HG03520 (cell line): ENCODE results near the gene LAMA3.
A peak's percentile ranks its signal among the peaks of the same experiment; 100 is the strongest.

ENCODE experiments used
- ATAC-seq: cut with Tn5 transposase; IDR thresholded peaks from one replicate; pipeline ENCODE4 v1.9.1; 2021; ENCODE audit warnings: mild to moderate bottlenecking, moderate library complexity; ENCODE audit not compliant: unreplicated experiment

Gene LAMA3

DNA sequence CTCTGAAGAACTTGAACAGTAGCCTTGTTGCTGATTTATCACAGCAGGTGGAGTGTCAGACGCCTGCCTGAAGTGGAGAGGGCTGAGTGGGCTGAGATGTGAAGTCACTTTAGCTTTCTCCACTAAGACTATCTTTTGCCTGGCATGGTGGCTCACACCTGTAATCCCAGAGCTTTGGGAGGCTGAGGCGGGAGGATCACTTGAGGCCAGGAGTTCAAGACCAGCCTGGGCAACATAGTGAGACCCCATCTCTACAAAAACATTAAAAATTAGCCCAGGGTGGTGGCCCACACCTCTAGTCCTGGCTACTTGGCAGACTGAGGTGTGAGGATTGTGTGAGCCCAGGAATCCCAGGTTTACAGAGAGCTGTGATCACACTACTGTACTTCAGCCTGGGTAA lies 264.7 kb downstream of the LAMA3 start:
- no peak for ATAC-seq

DNA sequence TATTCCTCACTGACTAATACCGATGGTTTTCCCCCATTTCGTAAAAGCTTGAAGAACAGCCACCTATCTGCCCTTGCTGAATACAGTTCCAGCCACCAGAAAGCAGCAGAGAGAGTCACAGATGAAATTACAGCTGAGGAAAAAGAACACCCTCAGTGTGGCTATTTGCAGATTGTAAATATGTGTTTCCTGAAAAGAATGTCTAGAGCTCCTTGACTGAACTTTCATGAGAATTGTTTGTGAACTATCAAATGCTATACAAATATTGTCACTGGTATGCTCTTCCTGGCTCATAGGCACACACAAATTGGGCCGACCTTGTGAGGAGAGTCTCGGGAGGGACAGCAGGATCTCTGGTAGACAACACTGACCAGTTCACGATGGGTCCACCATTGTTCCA lies 267.2 kb downstream of the LAMA3 start:
- ATAC-seq, result no peak

DNA sequence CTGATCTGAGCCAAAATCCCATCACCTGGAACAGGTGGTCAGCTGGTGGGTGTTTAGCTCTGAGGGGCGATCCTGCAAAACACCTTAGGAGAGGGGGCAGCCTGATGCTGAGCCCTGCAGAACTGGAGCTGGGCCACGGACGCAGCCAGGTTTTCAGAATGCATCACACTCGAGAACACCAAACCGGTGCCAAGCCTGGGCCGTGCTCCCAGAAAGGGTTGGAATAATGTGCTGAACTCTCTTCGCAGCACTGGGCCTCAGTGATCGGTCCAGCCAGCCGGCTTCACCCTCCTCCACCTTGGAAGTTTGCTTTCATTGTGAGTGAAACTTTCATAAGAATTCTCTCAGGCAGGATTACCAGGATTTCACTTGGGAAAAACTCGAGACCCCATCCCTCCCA lies 268.8 kb downstream of the LAMA3 start:
- ATAC-seq, result no peak

DNA sequence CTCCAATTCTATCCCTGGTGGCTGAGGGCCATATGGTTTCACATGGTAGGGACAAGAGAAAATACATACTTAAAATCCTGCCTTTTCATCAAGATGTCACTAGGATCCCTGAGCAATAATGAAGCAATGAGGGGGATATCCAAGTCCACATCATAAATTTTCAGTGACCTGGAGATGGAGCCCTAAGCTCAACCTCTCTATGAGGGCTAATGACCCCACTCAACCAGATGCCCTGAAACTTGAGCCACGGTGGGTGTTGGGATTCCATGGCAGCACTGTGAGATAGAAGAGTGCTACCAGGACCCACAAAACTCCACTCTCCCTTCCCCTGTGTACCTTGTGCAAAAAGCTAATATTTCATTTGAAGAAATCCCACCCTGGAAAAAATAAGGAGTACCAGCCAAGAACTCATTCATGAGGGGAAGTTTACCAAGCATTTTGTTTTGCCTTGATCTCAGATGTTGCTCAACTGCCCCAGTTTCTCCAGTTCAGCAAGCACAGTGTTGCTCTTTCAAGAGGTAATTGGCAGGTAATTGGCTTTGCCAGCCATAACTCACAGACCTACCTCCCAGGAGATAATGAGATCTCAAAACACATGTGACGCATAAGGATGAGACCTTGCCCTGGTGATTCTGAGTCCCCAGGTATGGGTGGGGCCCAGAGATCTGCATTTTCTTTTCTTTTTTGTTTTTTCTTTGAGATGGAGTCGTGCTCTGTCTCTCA lies 274.4 kb downstream of the LAMA3 start:
- no peak for ATAC-seq

DNA sequence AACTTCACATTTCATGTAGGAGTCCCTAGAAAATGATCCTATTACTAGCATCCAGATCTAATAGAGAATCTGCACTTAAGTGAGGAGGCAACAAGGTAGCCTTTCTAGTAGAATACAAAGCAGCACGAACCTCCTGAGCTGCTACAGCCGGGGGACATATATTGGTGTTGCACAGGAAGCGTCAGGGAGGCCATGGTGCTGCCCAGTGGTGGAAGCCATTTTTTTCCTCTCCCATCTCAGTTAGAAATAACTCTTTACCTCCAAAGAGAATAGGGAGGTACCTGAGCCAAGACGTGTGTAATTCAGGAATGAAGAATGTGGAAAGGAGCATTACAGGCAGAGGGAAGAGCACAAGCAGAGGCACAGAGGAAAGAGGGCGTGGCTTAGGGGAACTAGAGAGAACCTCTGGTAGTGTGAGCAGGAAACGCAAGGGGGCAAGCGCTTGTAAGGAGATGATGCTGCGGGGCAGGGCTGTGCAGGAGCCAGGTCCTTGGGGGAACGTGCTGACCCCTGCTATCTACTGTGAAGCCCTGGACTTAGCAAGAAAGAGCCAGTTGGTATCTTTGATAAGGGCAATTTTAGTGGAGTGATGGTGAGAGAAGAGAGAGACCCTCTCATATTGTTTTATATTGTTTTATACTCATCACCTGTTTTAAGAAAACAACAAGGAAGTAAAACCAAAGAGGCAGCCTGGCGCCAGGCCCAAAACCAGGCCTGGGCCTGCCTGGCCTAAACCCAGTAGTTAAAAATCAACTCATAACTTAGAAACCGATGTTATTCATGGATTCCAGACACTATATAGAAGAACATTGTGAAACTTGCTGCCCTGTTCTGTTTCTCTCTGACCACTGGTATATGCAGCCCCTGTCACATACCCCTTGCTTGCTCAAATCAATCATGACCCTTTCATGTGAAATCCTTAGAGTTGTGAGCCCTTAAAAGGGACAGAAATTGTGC lies 275.3 kb downstream of the LAMA3 start:
- no peak for ATAC-seq

DNA sequence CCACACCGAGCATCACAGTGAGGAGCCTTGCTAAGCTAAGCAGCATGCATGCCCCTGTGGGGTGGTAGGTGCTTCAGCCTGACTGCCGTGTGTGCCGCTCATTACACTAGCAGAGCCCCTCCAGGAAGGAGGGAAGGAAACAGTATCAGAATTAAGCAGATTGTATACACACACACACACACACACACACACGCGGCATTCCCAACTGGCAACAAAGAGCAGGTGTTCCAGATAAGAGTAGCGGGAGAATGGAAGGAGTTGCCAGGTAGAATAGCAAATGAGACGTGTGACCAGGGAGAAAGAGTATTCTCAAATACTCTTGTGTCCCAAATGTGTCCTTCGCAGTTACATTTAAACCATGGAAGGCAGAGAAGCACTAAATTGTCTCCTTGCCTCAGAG lies 277.7 kb downstream of the LAMA3 start:
- no peak for ATAC-seq

DNA sequence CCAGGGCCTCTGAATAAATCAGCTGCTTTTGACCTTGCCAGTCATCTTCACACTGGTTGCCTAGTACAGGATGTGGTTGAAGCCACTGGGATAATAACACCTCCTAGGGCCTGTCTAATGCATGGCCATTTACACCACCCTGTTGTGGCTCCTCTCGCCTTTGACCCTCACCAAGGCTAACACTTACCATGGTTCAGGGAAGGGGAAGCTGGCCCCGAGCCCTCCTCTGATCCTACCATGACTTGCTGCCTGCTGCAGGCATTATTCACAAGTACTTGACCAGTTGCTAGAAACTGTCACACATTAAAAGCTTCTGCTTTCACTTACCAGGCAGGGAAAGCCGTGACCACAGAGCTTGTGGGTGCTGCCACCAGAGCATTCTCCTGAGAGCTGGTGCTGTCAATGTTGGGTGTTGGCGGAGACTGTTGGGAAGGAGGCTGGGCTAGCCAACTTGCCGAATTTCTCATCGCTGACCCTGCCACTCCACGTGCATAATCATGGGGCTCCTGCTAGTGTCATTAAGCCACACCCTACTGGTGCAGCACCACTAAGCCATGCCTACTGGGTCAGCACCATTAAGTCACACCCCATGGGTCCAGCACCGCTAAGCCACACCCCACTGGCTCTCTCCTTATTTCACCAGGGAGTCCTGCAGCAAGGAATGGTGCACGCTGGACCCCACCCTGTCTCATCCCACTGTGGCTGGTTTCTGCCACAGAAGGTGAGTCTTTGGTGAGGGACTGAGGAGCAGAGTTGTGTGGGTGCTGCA lies 278.3 kb downstream of the LAMA3 start:
- ATAC-seq, result no peak

DNA sequence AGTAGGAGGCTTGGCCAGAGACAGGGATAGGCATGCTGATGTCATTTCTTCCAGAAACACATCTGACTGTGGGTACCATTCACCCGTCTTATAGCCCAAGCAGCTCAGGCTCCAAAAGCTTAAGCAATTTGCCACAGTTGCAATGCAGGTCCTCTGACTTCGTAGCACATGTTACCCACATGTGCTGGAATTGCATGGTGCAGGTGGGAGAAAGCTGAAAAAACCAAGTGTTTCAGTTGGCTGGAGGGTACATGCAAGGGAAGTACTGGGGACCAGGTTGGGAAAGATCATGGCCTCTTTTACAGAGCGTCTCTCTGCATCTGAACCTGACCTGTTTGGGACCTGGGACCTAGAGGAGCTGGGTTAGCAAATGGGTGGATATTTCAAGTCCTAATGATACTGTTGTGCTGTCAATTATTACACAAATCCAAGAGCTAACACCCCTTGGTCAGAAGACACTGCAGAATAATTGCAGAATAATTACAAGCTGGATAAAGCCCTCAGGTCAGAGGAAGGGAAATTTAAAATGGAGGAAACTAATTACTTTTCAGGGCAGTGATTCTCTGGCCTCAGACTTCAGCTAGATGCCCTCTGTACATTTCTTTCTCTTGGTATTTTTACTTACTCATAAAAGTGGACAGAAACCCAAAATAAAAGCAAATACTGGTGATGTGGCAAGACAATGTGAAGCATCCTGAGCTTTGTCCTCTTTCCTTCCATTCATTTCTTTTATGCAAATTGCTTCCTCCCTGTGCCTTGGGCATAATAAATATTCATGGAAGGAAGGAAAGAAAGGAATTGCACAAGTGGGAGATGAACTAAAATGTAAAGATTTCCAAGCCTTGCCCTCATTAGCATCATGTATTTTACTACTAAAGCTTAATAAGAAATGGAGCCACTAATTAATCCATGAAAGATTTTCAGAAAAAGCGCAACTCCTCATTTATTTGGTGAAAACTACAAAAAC lies 279.7 kb downstream of the LAMA3 start:
- ATAC-seq, result no peak

DNA sequence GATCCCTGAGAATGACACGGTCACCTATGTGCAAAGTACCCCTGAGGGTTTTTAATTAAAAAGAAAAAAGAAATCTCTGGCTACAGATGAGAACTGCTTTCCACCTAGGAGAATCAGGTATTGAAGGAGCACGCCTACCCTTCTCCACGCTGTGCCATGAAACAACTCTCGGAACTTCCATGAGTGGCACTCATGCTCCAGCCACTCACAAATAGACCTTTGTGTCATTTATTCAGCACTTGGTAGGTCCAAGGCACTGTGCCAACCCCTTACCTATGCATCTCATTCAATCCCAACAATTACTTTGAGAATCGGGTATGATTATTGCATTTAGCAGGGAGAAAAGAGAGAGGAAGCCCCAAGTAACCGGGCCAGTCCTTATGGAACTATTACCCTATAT lies 280.4 kb downstream of the LAMA3 start:
- no peak for ATAC-seq

DNA sequence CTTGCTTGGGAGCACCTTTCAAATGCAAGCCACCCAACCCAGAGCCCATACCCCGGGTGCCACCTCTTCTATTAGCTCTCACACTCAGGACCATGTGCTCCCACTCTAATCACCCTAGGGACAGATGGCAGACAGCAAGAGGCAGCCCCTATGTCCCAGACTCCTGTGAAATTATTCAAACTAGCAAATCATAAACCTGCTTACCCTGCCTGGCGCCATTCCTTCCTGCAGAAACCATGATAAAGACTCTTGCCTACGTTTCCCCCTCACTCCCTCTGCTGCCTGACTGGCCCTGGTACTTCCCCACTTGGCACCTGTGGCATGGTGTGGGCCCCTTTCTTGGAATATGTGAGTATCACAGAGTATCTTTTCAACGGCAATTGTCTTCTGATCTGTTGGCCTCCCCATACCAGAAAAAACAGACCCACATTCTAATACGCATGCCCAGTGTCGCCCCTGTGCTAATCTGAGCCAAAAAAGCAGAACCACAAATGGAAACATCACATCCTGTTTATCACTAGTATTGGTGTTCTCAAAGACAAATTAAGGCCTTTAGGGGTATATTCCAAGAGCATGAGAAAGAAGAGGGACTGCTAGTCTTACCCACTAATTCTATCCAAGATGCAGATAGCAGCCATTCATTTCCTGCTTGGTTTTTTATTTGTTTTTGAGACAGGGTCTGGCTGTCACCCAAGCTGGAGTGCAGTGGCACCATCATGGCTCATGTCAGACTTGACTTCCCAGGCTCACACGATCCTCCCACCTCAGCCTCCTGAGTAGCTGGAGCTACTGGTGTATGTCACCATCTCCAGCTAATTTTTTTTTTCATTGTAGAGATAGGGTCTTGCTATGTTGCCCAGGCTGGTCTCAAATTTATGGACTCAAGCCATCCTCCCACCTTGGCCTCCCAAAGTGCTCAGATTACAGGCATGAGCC lies 281.2 kb downstream of the LAMA3 start:
- ATAC-seq, result no peak

DNA sequence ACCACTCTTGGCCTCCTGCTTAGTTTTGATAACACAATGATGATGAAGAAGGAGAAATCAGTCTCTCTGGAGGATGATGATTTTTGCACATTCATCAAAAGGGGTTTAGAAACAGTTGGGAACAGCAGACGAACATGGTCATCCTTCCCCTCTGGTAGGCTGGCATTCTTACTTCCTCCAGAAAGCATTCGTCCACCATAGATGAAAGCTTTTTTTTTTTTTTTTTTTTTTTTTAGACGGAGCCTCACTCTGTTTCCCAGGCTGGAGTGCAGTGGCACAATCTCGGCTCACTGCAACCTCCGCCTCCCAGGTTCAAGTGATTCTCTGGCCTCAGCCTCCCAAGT lies 281.8 kb downstream of the LAMA3 start:
- ATAC-seq, result no peak

DNA sequence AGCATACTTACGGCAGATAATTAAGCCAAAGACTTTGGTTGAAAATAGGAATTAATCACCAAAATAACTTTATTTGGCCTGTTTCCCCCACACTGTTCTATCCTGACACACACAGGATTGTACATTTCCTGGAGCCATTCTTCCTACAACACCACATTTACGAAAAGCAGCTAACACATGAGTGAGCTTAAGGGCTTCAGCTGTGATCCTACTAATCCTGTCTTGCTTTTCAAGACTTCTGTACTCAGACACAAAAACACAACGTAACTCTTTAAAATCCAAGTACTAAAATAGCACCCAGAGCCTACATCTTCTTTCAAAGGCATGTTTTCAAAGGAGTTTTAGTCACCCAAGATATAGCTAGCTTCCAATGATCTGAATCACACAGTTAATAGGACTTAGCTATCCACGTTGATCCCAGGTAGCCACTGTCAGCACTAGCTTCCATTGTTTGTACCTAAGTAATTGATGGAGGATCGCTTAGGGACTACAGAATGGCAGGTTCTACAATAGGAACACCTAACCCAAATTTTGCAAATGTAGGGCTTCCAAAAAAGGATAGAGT lies 282.5 kb downstream of the LAMA3 start:
- no peak for ATAC-seq

DNA sequence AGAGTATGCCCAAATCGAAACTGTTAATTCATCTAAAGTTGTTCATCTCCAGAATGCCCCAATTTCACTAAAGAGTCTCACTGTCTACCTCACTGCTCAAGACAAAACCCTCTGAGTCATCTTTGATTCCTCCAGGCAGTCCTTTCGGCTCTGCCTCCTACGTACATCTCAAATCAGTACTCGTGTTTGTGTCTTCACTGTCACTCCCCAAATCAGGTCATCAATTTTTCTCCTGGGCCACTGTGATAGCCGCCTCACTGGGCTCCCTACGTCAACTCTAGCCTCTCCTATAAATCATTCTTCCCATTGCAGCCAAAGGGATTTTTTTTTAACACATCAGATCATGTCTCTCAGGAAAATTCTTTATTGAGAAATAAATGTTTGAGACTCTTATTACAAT lies 283.2 kb downstream of the LAMA3 start:
- peak; percentile 63 for ATAC-seq

DNA sequence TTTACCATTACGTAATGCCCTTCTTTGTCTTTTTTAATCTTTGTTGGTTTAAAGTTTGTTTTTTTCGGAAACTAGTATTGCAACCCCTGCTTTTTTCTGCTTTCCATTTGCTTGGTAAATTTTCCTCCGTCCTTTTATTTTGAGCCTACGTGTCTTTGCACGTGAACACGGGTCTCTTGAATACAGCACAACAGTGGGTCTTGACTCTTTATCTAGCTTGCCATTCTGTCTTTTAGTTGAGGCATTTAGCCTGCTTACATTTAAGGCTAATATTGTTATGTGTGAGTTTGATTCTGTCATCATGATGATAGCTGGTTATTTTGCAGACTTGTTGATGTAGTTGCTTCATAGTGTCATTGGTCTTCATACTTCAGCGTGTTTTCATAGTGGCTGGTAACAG lies 287.9 kb downstream of the LAMA3 start:
- no peak for ATAC-seq

DNA sequence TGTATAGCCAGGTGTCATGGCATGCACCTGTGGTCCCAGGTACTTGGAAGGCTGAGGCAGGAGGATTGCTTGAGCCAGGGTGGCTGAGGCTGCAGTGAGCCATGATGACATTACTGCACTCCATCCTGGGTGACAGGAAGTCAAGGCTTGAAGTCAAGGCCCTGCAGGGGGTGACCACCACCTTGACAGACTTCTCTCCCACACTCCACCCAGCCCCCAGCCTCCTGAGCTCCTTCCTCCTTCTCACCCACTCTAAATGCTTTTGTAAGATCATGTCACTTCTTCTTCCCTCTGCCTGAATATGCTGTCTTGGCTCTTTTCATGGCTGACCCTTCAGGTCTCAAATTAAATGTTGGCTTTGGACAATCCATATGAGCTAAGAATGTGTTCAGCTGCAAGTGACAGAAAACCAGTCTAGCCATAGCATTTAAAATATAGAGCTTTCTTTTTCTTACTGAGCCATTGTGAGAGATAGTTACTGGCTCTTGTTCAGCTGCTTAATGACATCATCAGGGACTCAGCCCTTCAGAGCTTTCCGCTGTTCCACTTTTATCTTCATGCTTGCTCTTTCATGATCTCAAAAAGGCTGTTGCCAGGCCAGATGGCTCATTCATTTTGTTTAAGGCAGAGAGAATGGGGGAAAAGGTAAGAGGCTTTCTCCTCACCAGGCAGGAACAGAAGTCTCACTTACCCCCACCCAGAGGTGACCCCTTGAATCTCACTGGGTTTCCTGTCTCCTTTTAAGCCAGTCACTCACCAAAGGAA lies 288.6 kb downstream of the LAMA3 start:
- no peak for ATAC-seq

DNA sequence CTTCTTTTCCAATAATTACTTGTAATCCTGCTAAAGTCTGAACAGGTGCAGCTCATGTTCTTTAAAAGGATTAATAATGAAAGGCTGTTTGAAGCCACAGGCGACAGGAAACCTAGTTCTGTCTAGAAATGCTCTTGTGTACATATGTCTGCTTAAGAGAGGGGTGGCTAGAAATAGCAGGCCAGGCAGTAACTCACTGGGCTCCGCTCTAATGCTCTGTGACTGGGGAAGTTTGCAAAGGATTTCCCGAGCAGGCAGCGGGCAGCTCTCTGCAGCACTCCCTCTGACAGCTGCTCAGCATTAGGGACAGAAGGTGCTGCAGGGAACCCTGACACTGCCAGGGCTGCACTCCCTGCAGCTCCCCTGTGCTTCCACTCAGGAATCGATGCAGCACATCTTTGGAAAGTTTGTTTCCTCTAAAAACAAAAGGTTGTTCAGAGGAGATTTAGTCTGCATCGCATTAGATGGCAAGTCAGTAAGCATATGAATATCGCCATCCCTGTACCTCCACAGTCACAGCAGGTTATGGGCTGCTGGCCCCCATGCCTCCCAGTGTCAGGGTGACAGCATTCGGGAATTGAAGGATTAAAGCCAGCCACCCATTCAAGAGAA lies 292.2 kb downstream of the LAMA3 start:
- no peak for ATAC-seq

DNA sequence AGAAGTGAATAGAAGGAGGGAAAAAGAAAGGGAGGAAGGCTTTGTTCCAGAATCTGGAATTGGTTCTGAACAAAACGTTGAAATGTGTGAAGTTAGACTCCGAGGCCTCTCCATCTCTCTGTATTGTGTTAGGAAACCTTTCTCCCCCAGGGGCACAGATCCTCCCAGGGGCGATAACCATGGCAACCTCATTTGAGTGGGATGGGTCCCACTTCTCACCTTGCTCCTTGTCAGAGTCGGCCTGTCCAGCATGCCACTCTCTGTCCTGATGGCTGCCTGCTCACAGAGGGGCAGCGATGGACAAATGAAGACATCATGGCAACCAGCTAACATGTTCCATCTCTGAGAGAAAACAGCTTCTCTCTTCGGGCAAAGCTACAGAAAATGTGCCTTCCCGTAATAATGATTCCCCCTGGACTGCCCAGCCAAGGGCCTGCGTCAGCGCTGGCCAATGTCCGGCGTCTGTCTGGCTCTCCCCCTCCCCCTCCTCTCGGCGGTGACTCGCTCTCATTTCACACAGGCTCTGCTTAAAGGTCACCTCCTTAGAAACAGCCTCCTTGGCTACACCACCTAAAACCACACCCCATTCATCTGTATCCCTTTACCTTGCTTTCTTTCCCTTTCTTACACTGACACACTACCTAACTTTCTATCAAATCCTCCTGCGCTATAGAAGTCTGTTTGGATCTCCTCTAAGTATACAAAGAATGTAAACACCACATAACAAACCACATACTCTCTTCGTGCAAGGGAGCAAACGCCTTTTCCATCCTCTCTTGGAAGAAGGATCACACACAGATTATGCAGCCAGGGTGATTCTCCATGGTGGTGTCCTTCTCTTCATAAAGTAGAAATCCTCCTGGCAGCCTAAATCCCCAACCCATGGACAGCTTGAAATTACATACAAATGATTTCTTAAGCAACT lies 293.2 kb downstream of the LAMA3 start:
- no peak for ATAC-seq
